GM19043 (cell line): ENCODE measurements around the gene CAB39L.
A peak's percentile ranks its signal among the peaks of the same experiment; 100 is the strongest.

Experiments used
- ATAC-seq: cut with Tn5 transposase; IDR thresholded peaks from one replicate; pipeline ENCODE4 v1.9.1; 2021; ENCODE audit warnings: low read depth; ENCODE audit not compliant: unreplicated experiment

The CAB39L gene

GRCh38 chr13:49315756-49316482, 127.9 kb downstream of the CAB39L start:
- ATAC-seq = no peak

GRCh38 chr13:49315036-49315565, 128.8 kb downstream of the CAB39L start:
- no peak for ATAC-seq

- ATAC-seq = no peak
Measured at GRCh38 chr13:49314344-49314882, 129.5 kb downstream of the CAB39L start.

- no peak for ATAC-seq
Measured at GRCh38 chr13:49311816-49312215, 132.0 kb downstream of the CAB39L start.

GRCh38 chr13:49310251-49310650, 133.6 kb downstream of the CAB39L start:
- no peak for ATAC-seq

- no peak for ATAC-seq
Measured at GRCh38 chr13:49308921-49309408, 134.9 kb downstream of the CAB39L start.

GRCh38 chr13:49308097-49308875, 135.6 kb downstream of the CAB39L start:
- no peak for ATAC-seq

GRCh38 chr13:49307365-49307764, 136.5 kb downstream of the CAB39L start:
- ATAC-seq = no peak

- no peak for ATAC-seq
Measured at GRCh38 chr13:49305792-49306425, 138.0 kb downstream of the CAB39L start.

GRCh38 chr13:49304763-49305700, 138.8 kb downstream of the CAB39L start:
- ATAC-seq = no peak

GRCh38 chr13:49304356-49304755, 139.5 kb downstream of the CAB39L start:
- ATAC-seq = no peak

GRCh38 chr13:49303533-49304252, 140.2 kb downstream of the CAB39L start:
- no peak for ATAC-seq

GRCh38 chr13:49302817-49303216, 141.0 kb downstream of the CAB39L start:
- no peak for ATAC-seq

- no peak for ATAC-seq
Measured at GRCh38 chr13:49302222-49302621, 141.6 kb downstream of the CAB39L start.

GRCh38 chr13:49300739-49301589, 142.9 kb downstream of the CAB39L start:
- ATAC-seq = peak; percentile 92

- no peak for ATAC-seq
Measured at GRCh38 chr13:49300276-49300675, 143.6 kb downstream of the CAB39L start.

GRCh38 chr13:49298903-49299605, 144.8 kb downstream of the CAB39L start:
- no peak for ATAC-seq

- ATAC-seq = no peak
Measured at GRCh38 chr13:49298416-49298815, 145.4 kb downstream of the CAB39L start.
